Central memory CD8-positive, alpha-beta T cell (primary cell): ENCODE measurements around the gene PRPH2.
"Not testable (repeated sequence)": the region's sequence is repeated elsewhere in the genome, so short reads cannot be mapped to it uniquely, and the experiment has no call there.

Experiments used
- ATAC-seq: fragments of 150-1000 bp; cut with Tn5 transposase; replicated peaks from 2 replicates; pipeline ENCODE4 v1.10.0; 2022; ENCODE audit warnings: mild to moderate bottlenecking, moderate FRiP score, moderate number of reproducible peaks; ENCODE audit not compliant: poor library complexity, severe bottlenecking; ENCODE audit errors: extremely low read depth
- DNase-seq, 2 donors: peaks; one replicate each; pipeline ENCODE4 v3.0.0; 2021; ENCODE audit warnings: low spot score in 2 of 2
- H3K27ac Mint-ChIP-seq: one replicate; pipeline ENCODE4 v1.8.0; 2022; ENCODE audit warnings: low read depth, mild to moderate bottlenecking, moderate library complexity, mixed read lengths
- H3K27me3 Mint-ChIP-seq: one replicate; pipeline ENCODE4 v1.8.0; 2022; ENCODE audit warnings: mixed read lengths
- H3K36me3 Mint-ChIP-seq: one replicate; pipeline ENCODE4 v1.8.0; 2022; ENCODE audit warnings: mild to moderate bottlenecking, moderate library complexity, mixed read lengths; ENCODE audit not compliant: insufficient read depth
- H3K4me1 Mint-ChIP-seq: one replicate; pipeline ENCODE4 v1.8.0; 2022; ENCODE audit warnings: mixed read lengths
- H3K4me3 Mint-ChIP-seq: one replicate; pipeline ENCODE4 v1.8.0; 2022; ENCODE audit warnings: mild to moderate bottlenecking, moderate library complexity, mixed read lengths
- H3K9me3 Mint-ChIP-seq: one replicate; pipeline ENCODE4 v1.8.0; 2022; ENCODE audit warnings: mixed read lengths

PRPH2 gene

DNA sequence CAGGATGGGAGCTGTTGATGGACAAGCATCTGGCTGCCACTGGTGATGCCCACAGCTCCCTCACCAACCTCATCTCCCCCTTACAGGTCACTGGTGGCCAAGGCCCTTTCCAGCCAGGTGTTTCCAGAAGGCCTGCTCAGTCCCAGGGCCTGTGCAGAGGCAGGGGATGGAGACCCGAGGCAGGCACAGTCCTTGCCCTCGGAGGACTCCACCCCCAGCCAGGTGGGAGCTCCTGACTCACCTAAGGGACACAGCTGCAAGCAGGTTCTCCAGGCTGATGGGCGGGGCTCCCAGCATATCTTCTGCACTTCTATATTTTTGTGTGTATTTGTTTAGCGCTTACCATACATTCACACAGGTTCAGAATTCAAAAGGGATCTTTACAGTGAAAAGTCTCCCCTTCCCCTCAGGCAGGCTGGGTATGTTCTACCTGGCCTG is 17.4 kb downstream of the PRPH2 start:
- no peak overlapping the region for H3K27ac Mint-ChIP-seq

GRCh38 chr6:42704251-42704936 is 18.0 kb downstream of the PRPH2 start:
- Mint-ChIP-seq H3K27me3 (no peaks in the 10 kb centered on the region), H3K4me3 (no peak overlapping the region), H3K9me3 (no peaks in the 10 kb centered on the region), H3K36me3 (peaks cover 2% of the 10 kb centered on the region), H3K4me1 (no peaks in the 10 kb centered on the region), H3K27ac (no peak overlapping the region)
- no peak for ATAC-seq
- DNase-seq: no peak

More for the DNA sequence above, 17.4 kb downstream of the PRPH2 start:
- no peaks in the 10 kb centered on the region for H3K9me3 Mint-ChIP-seq
- H3K27me3 Mint-ChIP-seq: no peaks in the 10 kb centered on the region
- no peak for ATAC-seq
- no peaks in the 10 kb centered on the region for H3K4me1 Mint-ChIP-seq
- H3K36me3 Mint-ChIP-seq: peaks cover 2% of the 10 kb centered on the region
- DNase-seq: no peak
- no peak overlapping the region for H3K4me3 Mint-ChIP-seq

GRCh38 chr6:42702786-42703185 is 19.6 kb downstream of the PRPH2 start:
- not testable (repeated sequence) for H3K4me3 Mint-ChIP-seq, ATAC-seq, H3K4me1 Mint-ChIP-seq, H3K9me3 Mint-ChIP-seq, H3K27ac Mint-ChIP-seq, H3K36me3 Mint-ChIP-seq, H3K27me3 Mint-ChIP-seq, DNase-seq

DNA sequence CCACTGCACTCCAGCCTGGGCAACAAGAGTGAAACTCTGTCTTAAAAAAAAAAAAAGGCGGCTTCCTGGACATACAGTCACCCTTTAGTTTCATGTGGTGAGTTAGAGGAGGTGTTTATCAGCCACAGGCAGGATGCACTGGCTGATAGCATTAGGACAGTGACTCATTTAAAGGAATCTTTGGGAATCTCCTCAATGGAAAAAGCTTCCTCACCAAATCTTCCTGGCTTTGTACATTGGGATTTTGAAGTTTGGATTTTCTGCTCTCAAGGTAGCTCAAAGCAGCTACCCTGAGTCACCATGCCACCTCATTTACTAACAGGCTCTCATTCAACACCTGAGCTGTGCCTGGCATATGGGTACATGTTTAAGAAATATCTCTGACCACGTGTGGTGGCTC is 20.2 kb downstream of the PRPH2 start:
- Mint-ChIP-seq H3K4me1 (no peaks in the 10 kb centered on the region), H3K4me3 (no peak overlapping the region), H3K27ac (no peak overlapping the region), H3K9me3 (no peaks in the 10 kb centered on the region), H3K27me3 (no peaks in the 10 kb centered on the region), H3K36me3 (peaks cover 5% of the 10 kb centered on the region)
- no peak for ATAC-seq
- DNase-seq: no peak

DNA sequence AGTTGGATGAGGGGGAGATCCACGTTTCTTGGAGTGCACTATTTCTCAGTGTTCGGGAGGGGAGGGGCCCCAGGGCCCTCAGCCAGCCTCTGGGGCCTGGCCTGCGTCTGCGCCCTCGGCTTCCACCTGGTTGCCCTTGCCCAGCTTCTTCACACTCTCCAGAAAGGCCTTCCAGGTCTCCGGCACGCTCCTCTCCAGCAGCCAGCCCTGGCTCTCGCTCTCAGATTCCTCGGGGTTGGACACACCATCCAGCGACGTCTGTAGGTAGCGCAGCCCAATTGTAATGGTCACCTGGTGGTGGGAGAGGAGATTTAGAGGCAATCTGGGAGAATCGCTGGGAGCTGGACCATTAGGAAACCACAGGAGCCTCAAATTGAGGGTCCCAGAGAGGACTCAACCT is 24.2 kb downstream of the PRPH2 start:
- peaks cover 17% of the 10 kb centered on the region for H3K4me1 Mint-ChIP-seq
- H3K4me3 Mint-ChIP-seq: no peak overlapping the region
- H3K27ac Mint-ChIP-seq: peak overlapping the region; percentile 35

GRCh38 chr6:42697268-42697655 is 25.1 kb downstream of the PRPH2 start:
- Mint-ChIP-seq H3K4me3 (no peak overlapping the region), H3K27me3 (no peaks in the 10 kb centered on the region), H3K4me1 (peaks cover 18% of the 10 kb centered on the region), H3K36me3 (peaks cover 10% of the 10 kb centered on the region), H3K9me3 (no peaks in the 10 kb centered on the region), H3K27ac (peak overlapping the region; percentile 35)
- no peak for DNase-seq
- no peak for ATAC-seq

More for the DNA sequence above, 24.2 kb downstream of the PRPH2 start:
- Mint-ChIP-seq H3K27me3 (no peaks in the 10 kb centered on the region), H3K9me3 (no peaks in the 10 kb centered on the region), H3K36me3 (peaks cover 9% of the 10 kb centered on the region)
- DNase-seq (no peak), ATAC-seq (no peak)

GRCh38 chr6:42696526-42697267 is 25.7 kb downstream of the PRPH2 start:
- Mint-ChIP-seq H3K9me3 (no peaks in the 10 kb centered on the region), H3K4me1 (peaks cover 18% of the 10 kb centered on the region), H3K27ac (no peak overlapping the region), H3K27me3 (no peaks in the 10 kb centered on the region), H3K4me3 (no peak overlapping the region), H3K36me3 (peaks cover 11% of the 10 kb centered on the region)
- DNase-seq (no peak), ATAC-seq (no peak)

DNA sequence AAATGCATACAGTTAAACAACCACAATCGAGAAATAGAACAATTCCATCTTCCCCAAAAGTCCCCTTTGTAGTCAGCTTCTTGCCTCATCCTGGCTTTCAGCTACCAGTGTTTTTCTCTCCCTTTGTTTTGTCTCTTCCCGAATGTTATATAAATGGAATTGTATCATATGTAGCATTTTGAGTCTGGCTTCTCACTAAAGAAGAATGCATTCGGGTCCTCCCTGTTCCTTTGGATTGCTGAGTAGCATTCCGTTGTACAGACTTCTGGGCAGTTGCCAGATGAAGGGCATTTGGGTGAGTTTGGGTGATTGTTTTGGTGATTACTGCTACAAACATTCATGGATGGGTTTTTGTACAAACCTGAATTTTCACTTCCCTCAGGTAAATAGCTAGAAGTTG is 27.8 kb downstream of the PRPH2 start:
- Mint-ChIP-seq H3K9me3 (no peaks in the 10 kb centered on the region), H3K27me3 (no peaks in the 10 kb centered on the region), H3K4me1 (peaks cover 23% of the 10 kb centered on the region), H3K36me3 (peaks cover 28% of the 10 kb centered on the region), H3K4me3 (peak overlapping the region; percentile 19), H3K27ac (peak overlapping the region; percentile 82)
- DNase-seq: no peak
- no peak for ATAC-seq

DNA sequence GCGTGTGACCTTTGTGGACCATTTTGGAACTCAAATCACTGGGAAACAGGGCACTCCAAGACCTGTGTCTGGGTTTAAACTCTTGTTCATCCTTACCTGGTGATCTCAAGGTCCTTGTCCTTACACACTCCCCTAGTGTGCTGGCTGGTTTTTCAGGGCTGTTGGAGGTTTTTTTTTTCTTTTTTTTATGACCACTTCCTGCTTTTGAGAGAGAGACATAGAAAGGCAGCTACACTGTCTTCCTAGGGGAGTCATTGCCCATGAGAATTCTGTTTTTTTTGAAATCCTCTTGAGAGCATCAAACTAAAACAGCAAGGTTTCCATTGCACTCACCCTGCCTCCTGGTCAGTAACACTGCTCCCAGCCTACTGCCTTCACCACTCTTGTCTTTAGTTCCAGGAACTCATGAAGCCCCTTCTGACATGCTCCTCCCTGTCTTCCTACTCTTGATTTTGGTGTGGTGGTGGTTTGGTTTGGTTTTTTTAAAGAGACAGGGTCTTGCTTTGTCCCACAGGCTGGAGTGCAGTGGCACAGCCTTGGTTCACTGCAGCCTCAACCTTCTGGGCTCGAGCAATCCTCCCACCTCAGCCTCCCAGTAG is 28.6 kb downstream of the PRPH2 start:
- peak overlapping the region; percentile 82 for H3K27ac Mint-ChIP-seq
- DNase-seq (no peak), ATAC-seq (no peak)
- H3K27me3 Mint-ChIP-seq: no peaks in the 10 kb centered on the region
- H3K4me1 Mint-ChIP-seq: peaks cover 23% of the 10 kb centered on the region
- peak overlapping the region; percentile 19 for H3K4me3 Mint-ChIP-seq
- H3K9me3 Mint-ChIP-seq: no peaks in the 10 kb centered on the region
- peaks cover 35% of the 10 kb centered on the region for H3K36me3 Mint-ChIP-seq

- Mint-ChIP-seq H3K36me3 (peaks cover 46% of the 10 kb centered on the region), H3K27ac (no peak overlapping the region), H3K9me3 (no peaks in the 10 kb centered on the region), H3K4me1 (peaks cover 23% of the 10 kb centered on the region), H3K4me3 (no peak overlapping the region), H3K27me3 (no peaks in the 10 kb centered on the region)
- DNase-seq: no peak
- no peak for ATAC-seq
Measured at GRCh38 chr6:42692137-42692911, 30.1 kb downstream of the PRPH2 start.

GRCh38 chr6:42690872-42691271 is 31.5 kb downstream of the PRPH2 start:
- H3K36me3 Mint-ChIP-seq: peaks cover 53% of the 10 kb centered on the region
- H3K4me3 Mint-ChIP-seq: no peak overlapping the region

GRCh38 chr6:42690151-42690702 is 32.2 kb downstream of the PRPH2 start:
- ATAC-seq (no peak), DNase-seq (no peak)
- H3K4me1 Mint-ChIP-seq: peaks cover 23% of the 10 kb centered on the region
- peak overlapping the region; percentile 61 for H3K27ac Mint-ChIP-seq
- H3K27me3 Mint-ChIP-seq: no peaks in the 10 kb centered on the region
- no peaks in the 10 kb centered on the region for H3K9me3 Mint-ChIP-seq
- peaks cover 60% of the 10 kb centered on the region for H3K36me3 Mint-ChIP-seq
- no peak overlapping the region for H3K4me3 Mint-ChIP-seq

More at GRCh38 chr6:42690872-42691271, 31.5 kb downstream of the PRPH2 start:
- Mint-ChIP-seq H3K9me3 (no peaks in the 10 kb centered on the region), H3K27ac (peak overlapping the region; percentile 61), H3K4me1 (peaks cover 23% of the 10 kb centered on the region), H3K27me3 (no peaks in the 10 kb centered on the region)
- DNase-seq (no peak), ATAC-seq (no peak)
